Cardiac fibroblast (primary cell): ENCODE measurements around the gene SOX8.

ENCODE experiments used
- DNase-seq, 2 donors: peaks; one replicate each; pipeline versions ENCODE4 v3.0.0 to v3.0.0-alpha.2; 2010; ENCODE audit warnings: low read depth in 2 of 2
- H3K4me3 ChIP-seq, 2 donors: replicated peaks in 1 of 2; 1 replicate in 1 of 2; 2 replicates in 1 of 2; pipeline ENCODE4 v1.5.1; 2011; ENCODE audit warnings: low read depth in 2 of 2, low read length in 2 of 2, mild to moderate bottlenecking in 2 of 2, moderate library complexity in 1 of 2
- CTCF ChIP-seq: IDR thresholded peaks from one replicate; pipeline ENCODE4 v1.5.1; 2011; ENCODE audit warnings: low read depth, mild to moderate bottlenecking, low read length, inconsistent platforms

The SOX8 gene

GRCh38 chr16:981695-982144, at the start of gene SOX8:
Gene SOX8, plus strand, starts transcription at chr16:981770. Its CDS starts 153 bp downstream, at chr16:981923.
- DNase-seq, result no peak
- peak within 1 kb of the TSS; percentile 36 to 44 for H3K4me3 ChIP-seq
- no peak for TF ChIP-seq CTCF

GRCh38 chr16:932831-933330, 48.7 kb upstream of the SOX8 start:
- DNase-seq, result no peak
- no peak for TF ChIP-seq CTCF
- H3K4me3 ChIP-seq, result no peak overlapping the region

GRCh38 chr16:933581-933980, 48.0 kb upstream of the SOX8 start:
- DNase-seq, result no peak
- TF ChIP-seq CTCF, result no peak
- H3K4me3 ChIP-seq, result no peak overlapping the region

GRCh38 chr16:934178-934577, 47.4 kb upstream of the SOX8 start:
- DNase-seq, result no peak
- no peak overlapping the region for H3K4me3 ChIP-seq
- TF ChIP-seq CTCF, result no peak

- no peak for TF ChIP-seq CTCF
- no peak for DNase-seq
- H3K4me3 ChIP-seq, result no peak overlapping the region
These were observed 45.9 kb upstream of the SOX8 start for GRCh38 chr16:935684-936083.

- no peak overlapping the region for H3K4me3 ChIP-seq
- no peak for DNase-seq
These were observed 44.3 kb upstream of the SOX8 start for GRCh38 chr16:937311-937710.

More at GRCh38 chr16:937311-937710, 44.3 kb upstream of the SOX8 start:
- TF ChIP-seq CTCF, result no peak
